Measurements from ENCODE around the gene LAPTM4A. TPM values are rescaled to one million over a fixed set of nuclear protein-coding genes. Genes with fewer than 3 reads are reported as not detected.

The LAPTM4A gene
- polyA plus RNA-seq = 100 to 1,000 TPM in 2 of 4 donors, 10 to 100 TPM in 2; 47.6 to 269 (median 157) TPM
- long read RNA-seq, donor 1 = 0 reads
- long read RNA-seq, donor 2, transcript LAPTM4A-201 (7 exons, 1,765 nt) = major isoform, 81 of 121 reads
- long read RNA-seq, donor 2, partial matches to known transcripts = 37 of 121 reads
- long read RNA-seq, donor 2, other reads (novel, unspliced or antisense) = 0 of 121 reads
- long read RNA-seq, donor 3, transcript LAPTM4A-201 (7 exons, 1,765 nt) = major isoform, 102 of 217 reads
- long read RNA-seq, donor 3, partial matches to known transcripts = 114 of 217 reads
- long read RNA-seq, donor 3, other reads (novel, unspliced or antisense) = 0 of 217 reads
- long read RNA-seq, donor 4, transcript LAPTM4A-201 (7 exons, 1,765 nt) = major isoform, 8 of 8 reads
- long read RNA-seq, donor 4, partial matches to known transcripts = 0 of 8 reads
- long read RNA-seq, donor 4, other reads (novel, unspliced or antisense) = 0 of 8 reads
- long read RNA-seq, donor 5, transcript LAPTM4A-201 (7 exons, 1,765 nt) = major isoform, 31 of 81 reads
- long read RNA-seq, donor 5, partial matches to known transcripts = 46 of 81 reads
- long read RNA-seq, donor 5, other reads (novel, unspliced or antisense) = 0 of 81 reads
- long read RNA-seq, donor 6, transcript LAPTM4A-201 (7 exons, 1,765 nt) = major isoform, 130 of 201 reads
- long read RNA-seq, donor 6, transcript LAPTM4A-202 (3 exons, 487 nt) = minor isoform, 6 of 201 reads
- long read RNA-seq, donor 6, partial matches to known transcripts = 60 of 201 reads
- long read RNA-seq, donor 6, other reads (novel, unspliced or antisense) = 5 of 201 reads
- long read RNA-seq, donor 7 = 0 reads
- long read RNA-seq, donor 8, transcript LAPTM4A-201 (7 exons, 1,765 nt) = major isoform, 39 of 51 reads
- long read RNA-seq, donor 8, partial matches to known transcripts = 11 of 51 reads
- long read RNA-seq, donor 8, other reads (novel, unspliced or antisense) = 0 of 51 reads
- long read RNA-seq, donor 9, transcript LAPTM4A-201 (7 exons, 1,765 nt) = major isoform, 49 of 55 reads
- long read RNA-seq, donor 9, partial matches to known transcripts = 5 of 55 reads
- long read RNA-seq, donor 9, other reads (novel, unspliced or antisense) = 0 of 55 reads
- long read RNA-seq, donor 10, transcript LAPTM4A-201 (7 exons, 1,765 nt) = major isoform, 274 of 407 reads
- long read RNA-seq, donor 10, transcript LAPTM4A-202 (3 exons, 487 nt) = minor isoform, 5 of 407 reads
- long read RNA-seq, donor 10, partial matches to known transcripts = 119 of 407 reads
- long read RNA-seq, donor 10, other reads (novel, unspliced or antisense) = 9 of 407 reads

GRCh38 chr2:20051532-20052228 lies at the start of gene LAPTM4A:
TSS of gene LAPTM4A (minus strand) at chr2:20051628. CDS start at chr2:20051520, 108 bp downstream.
- H3K9me3 ChIP-seq (ENCODE audit: control insufficient read depth in 2 of 2, insufficient read depth in 1 of 2, low read depth in 1 of 2, low read length in 1 of 2) = no peaks in the 10 kb centered on the region
- H3K27me3 ChIP-seq (ENCODE audit: control insufficient read depth in 3 of 3, insufficient read depth in 3 of 3, low read length in 3 of 3) = no peaks in the 10 kb centered on the region
- peak within 1 kb of the TSS; percentile 83 to 88 (median 87) for H3K4me3 ChIP-seq (ENCODE audit: low read depth in 1 of 3, low read length in 3 of 3)
- WGBS, 3 donors = 0 to 1% (median 0%) methylated on average over 44 to 45 of the region's 45 CpGs
- H3K4me1 ChIP-seq (ENCODE audit: control insufficient read depth in 3 of 3, insufficient read depth in 2 of 3, low read depth in 1 of 3, low read length in 2 of 3) = peaks cover 6 to 19% (median 12%) of the 10 kb centered on the region in 3 donors
- peak within 1 kb of the TSS; percentile 86 to 99 (median 95) for H3K27ac ChIP-seq (ENCODE audit: low read depth in 1 of 3, low read length in 2 of 3)
- no peaks in the 10 kb centered on the region for H3K36me3 ChIP-seq (ENCODE audit: control insufficient read depth in 3 of 3, insufficient read depth in 2 of 3, low read depth in 1 of 3, low read length in 3 of 3)
- FAIRE-seq (no peak), DNase-seq (peak; percentile 99 to 100)

GRCh38 chr2:20100711-20101110 lies 49.3 kb upstream of the LAPTM4A start:
- no peak overlapping the region for H3K4me3 ChIP-seq (ENCODE audit: low read depth in 1 of 3, low read length in 3 of 3)
- DNase-seq = no peak
- H3K9me3 ChIP-seq (ENCODE audit: control insufficient read depth in 2 of 2, insufficient read depth in 1 of 2, low read depth in 1 of 2, low read length in 1 of 2) = peaks cover 0 to 33% of the 10 kb centered on the region in 2 donors
- no peak for FAIRE-seq
- no peaks in the 10 kb centered on the region for H3K36me3 ChIP-seq (ENCODE audit: control insufficient read depth in 3 of 3, insufficient read depth in 2 of 3, low read depth in 1 of 3, low read length in 3 of 3)
- H3K4me1 ChIP-seq (ENCODE audit: control insufficient read depth in 3 of 3, insufficient read depth in 2 of 3, low read depth in 1 of 3, low read length in 2 of 3) = no peaks in the 10 kb centered on the region
- H3K27ac ChIP-seq (ENCODE audit: low read depth in 1 of 3, low read length in 2 of 3) = no peak overlapping the region
- no peaks in the 10 kb centered on the region for H3K27me3 ChIP-seq (ENCODE audit: control insufficient read depth in 3 of 3, insufficient read depth in 3 of 3, low read length in 3 of 3)
- WGBS, 3 donors = 85 to 97% (median 87%) methylated on average over 4 of the region's 4 CpGs

DNA sequence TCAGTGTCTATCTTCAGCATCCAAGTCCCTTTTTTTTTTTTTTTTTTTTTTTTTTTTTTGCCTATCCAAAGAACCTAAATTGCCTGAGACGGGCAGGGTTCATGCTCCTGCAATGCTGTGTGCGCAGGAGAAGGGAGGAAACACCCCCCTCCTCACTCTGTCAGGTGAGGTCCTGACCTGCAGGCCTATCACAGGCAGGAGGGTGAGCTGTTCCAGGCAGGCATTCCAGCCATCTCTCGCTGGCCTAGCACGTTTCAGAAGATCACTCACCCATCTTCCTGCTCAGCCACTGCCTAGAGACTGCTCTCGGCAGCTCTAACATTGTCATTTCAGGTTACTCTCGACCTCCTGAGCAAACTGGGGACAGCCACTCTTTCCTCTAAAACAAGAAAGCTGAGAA lies 48.4 kb upstream of the LAPTM4A start:
- Histone ChIP-seq H3K4me1 (ENCODE audit: control insufficient read depth in 3 of 3, insufficient read depth in 2 of 3, low read depth in 1 of 3, low read length in 2 of 3) (no peaks in the 10 kb centered on the region), H3K4me3 (ENCODE audit: low read depth in 1 of 3, low read length in 3 of 3) (no peak overlapping the region), H3K27ac (ENCODE audit: low read depth in 1 of 3, low read length in 2 of 3) (no peak overlapping the region), H3K27me3 (ENCODE audit: control insufficient read depth in 3 of 3, insufficient read depth in 3 of 3, low read length in 3 of 3) (no peaks in the 10 kb centered on the region), H3K9me3 (ENCODE audit: control insufficient read depth in 2 of 2, insufficient read depth in 1 of 2, low read depth in 1 of 2, low read length in 1 of 2) (peaks cover 0 to 32% of the 10 kb centered on the region in 2 donors), H3K36me3 (ENCODE audit: control insufficient read depth in 3 of 3, insufficient read depth in 2 of 3, low read depth in 1 of 3, low read length in 3 of 3) (no peaks in the 10 kb centered on the region)
- FAIRE-seq = no peak
- DNase-seq = no peak
- WGBS, 3 donors = 78 to 93% (median 83%) methylated on average over 6 of the region's 6 CpGs

- DNase-seq (peak; percentile 83 to 90), FAIRE-seq (no peak)
- peaks cover 3 to 12% (median 4%) of the 10 kb centered on the region in 3 donors for H3K4me1 ChIP-seq (ENCODE audit: control insufficient read depth in 3 of 3, insufficient read depth in 2 of 3, low read depth in 1 of 3, low read length in 2 of 3)
- H3K4me3 ChIP-seq (ENCODE audit: low read depth in 1 of 3, low read length in 3 of 3) = no peak overlapping the region
- H3K27me3 ChIP-seq (ENCODE audit: control insufficient read depth in 3 of 3, insufficient read depth in 3 of 3, low read length in 3 of 3) = no peaks in the 10 kb centered on the region
- whole genome bisulfite sequencing, 3 donors = 22 to 24% (median 23%) methylated on average over 21 of the region's 21 CpGs
- peaks cover 0 to 30% of the 10 kb centered on the region in 2 donors for H3K9me3 ChIP-seq (ENCODE audit: control insufficient read depth in 2 of 2, insufficient read depth in 1 of 2, low read depth in 1 of 2, low read length in 1 of 2)
- no peak overlapping the region for H3K27ac ChIP-seq (ENCODE audit: low read depth in 1 of 3, low read length in 2 of 3)
- no peaks in the 10 kb centered on the region for H3K36me3 ChIP-seq (ENCODE audit: control insufficient read depth in 3 of 3, insufficient read depth in 2 of 3, low read depth in 1 of 3, low read length in 3 of 3)
These were observed 46.7 kb upstream of the LAPTM4A start for GRCh38 chr2:20097889-20098714.

- no peaks in the 10 kb centered on the region for H3K36me3 ChIP-seq (ENCODE audit: control insufficient read depth in 3 of 3, insufficient read depth in 2 of 3, low read depth in 1 of 3, low read length in 3 of 3)
- FAIRE-seq = no peak
- H3K27me3 ChIP-seq (ENCODE audit: control insufficient read depth in 3 of 3, insufficient read depth in 3 of 3, low read length in 3 of 3) = no peaks in the 10 kb centered on the region
- no peak overlapping the region for H3K27ac ChIP-seq (ENCODE audit: low read depth in 1 of 3, low read length in 2 of 3)
- peaks cover 3 to 18% (median 4%) of the 10 kb centered on the region in 3 donors for H3K4me1 ChIP-seq (ENCODE audit: control insufficient read depth in 3 of 3, insufficient read depth in 2 of 3, low read depth in 1 of 3, low read length in 2 of 3)
- peaks cover 0 to 6% of the 10 kb centered on the region in 2 donors for H3K9me3 ChIP-seq (ENCODE audit: control insufficient read depth in 2 of 2, insufficient read depth in 1 of 2, low read depth in 1 of 2, low read length in 1 of 2)
- 77 to 83% (median 79%) methylated on average over 1 of the region's 1 CpG for WGBS, 3 donors
- DNase-seq = no peak
- H3K4me3 ChIP-seq (ENCODE audit: low read depth in 1 of 3, low read length in 3 of 3) = no peak overlapping the region
These were observed 44.0 kb upstream of the LAPTM4A start for GRCh38 chr2:20095469-20095868.

DNA sequence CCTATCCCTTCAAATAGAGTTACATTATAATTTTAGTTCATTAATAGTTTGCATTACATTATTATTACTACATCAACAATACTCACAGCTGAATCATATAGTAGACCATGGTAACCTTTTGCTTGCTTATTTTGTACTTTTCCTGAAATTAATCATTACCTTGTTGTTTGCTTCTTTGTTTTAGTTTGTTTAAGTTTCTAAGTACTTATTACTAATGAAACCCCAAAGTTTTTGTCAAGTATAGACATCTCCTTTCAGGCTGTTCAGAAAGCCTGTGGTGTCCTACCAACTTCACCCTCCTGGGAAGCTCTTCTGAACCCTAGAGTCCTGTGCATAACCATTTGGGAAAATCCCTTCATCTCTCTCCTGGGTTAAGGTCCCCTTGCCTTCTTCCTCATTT lies 43.5 kb upstream of the LAPTM4A start:
- Histone ChIP-seq H3K36me3 (ENCODE audit: control insufficient read depth in 3 of 3, insufficient read depth in 2 of 3, low read depth in 1 of 3, low read length in 3 of 3) (no peaks in the 10 kb centered on the region), H3K27ac (ENCODE audit: low read depth in 1 of 3, low read length in 2 of 3) (no peak overlapping the region), H3K4me1 (ENCODE audit: control insufficient read depth in 3 of 3, insufficient read depth in 2 of 3, low read depth in 1 of 3, low read length in 2 of 3) (peaks cover 3 to 18% (median 4%) of the 10 kb centered on the region in 3 donors), H3K9me3 (ENCODE audit: control insufficient read depth in 2 of 2, insufficient read depth in 1 of 2, low read depth in 1 of 2, low read length in 1 of 2) (peaks cover 0 to under 1% of the 10 kb centered on the region in 2 donors), H3K4me3 (ENCODE audit: low read depth in 1 of 3, low read length in 3 of 3) (no peak overlapping the region), H3K27me3 (ENCODE audit: control insufficient read depth in 3 of 3, insufficient read depth in 3 of 3, low read length in 3 of 3) (no peaks in the 10 kb centered on the region)
- FAIRE-seq (no peak), DNase-seq (no peak)

DNA sequence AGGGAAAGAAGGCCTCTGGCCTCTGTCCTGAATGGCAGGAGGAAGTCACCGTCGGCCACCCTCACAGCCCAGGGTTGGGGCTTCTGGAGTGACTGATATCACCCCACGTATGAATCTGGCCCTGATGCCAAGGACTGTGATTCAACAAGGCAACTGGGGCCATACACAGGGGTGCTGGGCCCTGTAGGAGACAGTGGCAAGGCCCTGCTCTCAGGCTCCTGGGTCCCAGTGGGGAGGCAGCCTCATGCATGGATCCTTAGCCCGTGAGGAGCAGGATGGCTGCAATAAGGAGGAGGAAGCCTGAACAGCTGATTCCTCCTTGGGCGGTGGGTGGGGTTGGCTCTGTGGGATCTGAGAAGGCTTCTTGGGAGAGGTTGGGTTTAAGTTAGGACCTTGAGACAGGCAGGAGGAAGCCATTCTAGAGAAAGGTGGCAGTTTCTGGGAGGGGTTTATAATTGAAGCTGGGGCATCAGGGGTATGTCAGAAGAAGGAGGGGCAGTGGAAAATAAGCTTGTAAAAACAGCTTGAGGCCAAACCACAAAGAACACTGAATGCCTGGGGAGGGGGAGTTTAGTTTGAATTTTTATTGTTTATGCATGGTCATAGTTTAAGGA lies 42.8 kb upstream of the LAPTM4A start:
- Histone ChIP-seq H3K27ac (ENCODE audit: low read depth in 1 of 3, low read length in 2 of 3) (peak overlapping the region in 2 of 3 donors; percentile 26 to 37), H3K36me3 (ENCODE audit: control insufficient read depth in 3 of 3, insufficient read depth in 2 of 3, low read depth in 1 of 3, low read length in 3 of 3) (no peaks in the 10 kb centered on the region), H3K4me3 (ENCODE audit: low read depth in 1 of 3, low read length in 3 of 3) (no peak overlapping the region), H3K27me3 (ENCODE audit: control insufficient read depth in 3 of 3, insufficient read depth in 3 of 3, low read length in 3 of 3) (no peaks in the 10 kb centered on the region), H3K4me1 (ENCODE audit: control insufficient read depth in 3 of 3, insufficient read depth in 2 of 3, low read depth in 1 of 3, low read length in 2 of 3) (peaks cover 3 to 18% (median 4%) of the 10 kb centered on the region in 3 donors), H3K9me3 (ENCODE audit: control insufficient read depth in 2 of 2, insufficient read depth in 1 of 2, low read depth in 1 of 2, low read length in 1 of 2) (no peaks in the 10 kb centered on the region)
- no peak for FAIRE-seq
- 63 to 80% (median 71%) methylated on average over 5 of the region's 5 CpGs for WGBS, 3 donors
- DNase-seq = no peak

Measured in small intestine (tissue), 16 donors.